Osteoblast (primary cell): ENCODE measurements around the gene HAUS8. TPM values are rescaled to one million over a fixed set of nuclear protein-coding genes. Genes with fewer than 3 reads are reported as not detected.

Source experiments
- DNase-seq: peaks from one replicate; pipeline ENCODE4 v3.0.0; 2011; ENCODE audit warnings: low spot score, mixed read lengths; ENCODE audit not compliant: insufficient read length; ENCODE audit errors: missing footprints
- H2AFZ ChIP-seq: 2 replicates; pipeline ENCODE4 v1.6.0; 2011; ENCODE audit warnings: mild to moderate bottlenecking, low read length
- H3K27ac ChIP-seq: 2 replicates; pipeline ENCODE4 v1.5.1; 2011; ENCODE audit warnings: mild to moderate bottlenecking, low read depth, low read length, moderate library complexity
- H3K27me3 ChIP-seq: 2 replicates; pipeline ENCODE4 v1.6.0; 2012; ENCODE audit warnings: mild to moderate bottlenecking, control low read depth, inconsistent platforms, low read length, moderate library complexity; ENCODE audit not compliant: insufficient read depth
- H3K36me3 ChIP-seq: 2 replicates; pipeline ENCODE4 v1.5.1; 2011; ENCODE audit warnings: mild to moderate bottlenecking, low read length, control low read depth, moderate library complexity; ENCODE audit not compliant: insufficient read depth
- H3K4me1 ChIP-seq: 2 replicates; pipeline ENCODE4 v1.5.1; 2011; ENCODE audit warnings: mild to moderate bottlenecking, low read length, control low read depth, moderate library complexity; ENCODE audit not compliant: insufficient read depth
- H3K4me2 ChIP-seq: 2 replicates; pipeline ENCODE4 v1.6.0; 2011; ENCODE audit warnings: mild to moderate bottlenecking, low read length; ENCODE audit not compliant: insufficient read depth
- H3K4me3 ChIP-seq: fragments of 200-600 bp; sonication (generic); 3 replicates; pipeline ENCODE4 v1.5.1; 2012; ENCODE audit warnings: mild to moderate bottlenecking, low read length, inconsistent platforms; ENCODE audit not compliant: insufficient read depth
- H3K79me2 ChIP-seq: 2 replicates; pipeline ENCODE4 v1.6.0; 2012; ENCODE audit warnings: mild to moderate bottlenecking, low read length, control low read depth, inconsistent platforms; ENCODE audit not compliant: insufficient read depth
- H3K9me3 ChIP-seq: 2 replicates; pipeline ENCODE4 v1.5.1; 2011; ENCODE audit warnings: low read depth, low read length, control low read depth
- H4K20me1 ChIP-seq: 2 replicates; pipeline ENCODE4 v1.6.0; 2012; ENCODE audit warnings: mild to moderate bottlenecking, low read length, control low read depth; ENCODE audit not compliant: insufficient read depth
- total RNA-seq: library from RNA; depleted of rRNA; stranded (reverse); fragments of >200 nt; gene quantifications from 2 replicates; pipeline ENCODE4 v1.2.3, GENCODE V29; 2012
- TF ChIP-seq, protein P1 (sequence below): IDR thresholded peaks from 2 replicates; pipeline ENCODE4 v1.5.1; 2011; ENCODE audit warnings: mild to moderate bottlenecking, low read depth, low read length, moderate library complexity; ENCODE audit errors: extremely low read depth

The HAUS8 gene
- total RNA-seq, 1 donor = 1.8 TPM

GRCh38 chr19:17113127-17113785 is 38.0 kb upstream of the HAUS8 start:
- peaks cover 33% of the 10 kb centered on the region for H3K36me3 ChIP-seq

DNA sequence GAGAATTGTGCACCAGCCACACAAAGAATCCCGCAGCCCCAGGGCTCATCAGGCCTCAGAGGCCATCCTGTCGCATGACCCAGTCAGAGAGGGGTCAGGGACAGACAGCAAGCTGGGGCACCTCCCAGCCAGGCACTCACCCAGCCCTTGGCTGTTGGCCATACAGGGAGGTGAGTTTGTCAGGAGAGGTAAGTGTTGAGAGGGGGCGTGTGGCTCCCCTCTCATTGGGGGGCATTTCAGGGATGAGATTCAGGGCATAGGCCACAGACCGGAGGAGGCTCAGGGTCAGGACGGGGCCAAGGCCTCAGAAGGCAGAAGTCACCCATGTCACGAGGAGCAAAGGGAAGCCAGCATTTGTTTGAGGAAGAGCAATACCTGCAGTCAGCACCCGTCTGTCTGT is 37.4 kb upstream of the HAUS8 start:
- TF ChIP-seq, protein P1, sequence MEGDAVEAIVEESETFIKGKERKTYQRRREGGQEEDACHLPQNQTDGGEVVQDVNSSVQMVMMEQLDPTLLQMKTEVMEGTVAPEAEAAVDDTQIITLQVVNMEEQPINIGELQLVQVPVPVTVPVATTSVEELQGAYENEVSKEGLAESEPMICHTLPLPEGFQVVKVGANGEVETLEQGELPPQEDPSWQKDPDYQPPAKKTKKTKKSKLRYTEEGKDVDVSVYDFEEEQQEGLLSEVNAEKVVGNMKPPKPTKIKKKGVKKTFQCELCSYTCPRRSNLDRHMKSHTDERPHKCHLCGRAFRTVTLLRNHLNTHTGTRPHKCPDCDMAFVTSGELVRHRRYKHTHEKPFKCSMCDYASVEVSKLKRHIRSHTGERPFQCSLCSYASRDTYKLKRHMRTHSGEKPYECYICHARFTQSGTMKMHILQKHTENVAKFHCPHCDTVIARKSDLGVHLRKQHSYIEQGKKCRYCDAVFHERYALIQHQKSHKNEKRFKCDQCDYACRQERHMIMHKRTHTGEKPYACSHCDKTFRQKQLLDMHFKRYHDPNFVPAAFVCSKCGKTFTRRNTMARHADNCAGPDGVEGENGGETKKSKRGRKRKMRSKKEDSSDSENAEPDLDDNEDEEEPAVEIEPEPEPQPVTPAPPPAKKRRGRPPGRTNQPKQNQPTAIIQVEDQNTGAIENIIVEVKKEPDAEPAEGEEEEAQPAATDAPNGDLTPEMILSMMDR = no peak
- H3K4me2 ChIP-seq = no peak overlapping the region
- no peaks in the 10 kb centered on the region for H3K9me3 ChIP-seq
- H3K36me3 ChIP-seq = peaks cover 33% of the 10 kb centered on the region
- H3K79me2 ChIP-seq = peaks cover 86% of the 10 kb centered on the region
- H3K4me1 ChIP-seq = peaks cover 18% of the 10 kb centered on the region
- H2AFZ ChIP-seq = no peak overlapping the region
- no peak overlapping the region for H3K4me3 ChIP-seq
- H3K27me3 ChIP-seq = no peaks in the 10 kb centered on the region
- DNase-seq = peak; percentile 65
- no peak overlapping the region for H3K27ac ChIP-seq
- H4K20me1 ChIP-seq = peaks cover 20% of the 10 kb centered on the region

More at GRCh38 chr19:17113127-17113785, 38.0 kb upstream of the HAUS8 start:
- Histone ChIP-seq H3K4me1 (peaks cover 18% of the 10 kb centered on the region), H2AFZ (no peak overlapping the region), H3K27ac (no peak overlapping the region), H4K20me1 (peaks cover 20% of the 10 kb centered on the region), H3K27me3 (no peaks in the 10 kb centered on the region), H3K79me2 (peaks cover 89% of the 10 kb centered on the region), H3K9me3 (no peaks in the 10 kb centered on the region), H3K4me3 (no peak overlapping the region), H3K4me2 (no peak overlapping the region)
- peak; percentile 58 for DNase-seq
- TF ChIP-seq, protein P1 = no peak

DNA sequence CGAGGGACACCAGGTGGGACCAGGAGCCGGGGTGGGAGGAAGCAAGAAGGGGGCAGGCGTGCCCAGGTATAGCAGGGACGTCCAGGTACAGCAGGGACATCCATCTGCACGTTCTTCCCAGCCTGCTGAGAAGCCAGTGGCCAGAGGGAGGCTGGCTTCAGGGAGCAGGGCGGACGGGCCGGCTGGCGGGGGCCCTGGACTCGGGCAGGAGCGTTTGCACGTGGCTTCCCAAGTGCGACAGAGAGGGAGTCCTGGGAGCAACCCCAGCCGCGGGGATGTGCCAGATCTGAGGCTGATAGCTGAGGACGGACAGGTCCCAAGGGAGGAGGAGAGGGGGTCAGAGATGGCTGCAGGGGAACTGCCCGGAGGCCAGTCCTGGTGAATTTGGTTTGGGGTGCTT is 37.0 kb upstream of the HAUS8 start:
- H3K27ac ChIP-seq = no peak overlapping the region
- no peak overlapping the region for H3K4me3 ChIP-seq
- no peaks in the 10 kb centered on the region for H3K9me3 ChIP-seq
- H3K36me3 ChIP-seq = peaks cover 33% of the 10 kb centered on the region
- H3K79me2 ChIP-seq = peaks cover 87% of the 10 kb centered on the region
- no peak overlapping the region for H2AFZ ChIP-seq
- H3K4me2 ChIP-seq = no peak overlapping the region
- H3K27me3 ChIP-seq = no peaks in the 10 kb centered on the region
- H3K4me1 ChIP-seq = peaks cover 19% of the 10 kb centered on the region
- peak; percentile 22 for DNase-seq
- TF ChIP-seq, protein P1 = no peak
- H4K20me1 ChIP-seq = peaks cover 20% of the 10 kb centered on the region

GRCh38 chr19:17111766-17112165 is 36.5 kb upstream of the HAUS8 start:
- no peaks in the 10 kb centered on the region for H3K27me3 ChIP-seq
- no peak overlapping the region for H3K4me3 ChIP-seq
- H3K4me1 ChIP-seq = peaks cover 15% of the 10 kb centered on the region
- TF ChIP-seq, protein P1 = no peak
- DNase-seq = no peak
- peaks cover 85% of the 10 kb centered on the region for H3K79me2 ChIP-seq
- no peak overlapping the region for H2AFZ ChIP-seq
- peaks cover 33% of the 10 kb centered on the region for H3K36me3 ChIP-seq
- H4K20me1 ChIP-seq = peaks cover 17% of the 10 kb centered on the region
- no peak overlapping the region for H3K4me2 ChIP-seq
- no peaks in the 10 kb centered on the region for H3K9me3 ChIP-seq
- H3K27ac ChIP-seq = no peak overlapping the region
